Measurements from ENCODE around the gene KLHL3. TPM values are rescaled to one million over a fixed set of nuclear protein-coding genes. Genes with fewer than 3 reads are reported as not detected.
A peak's percentile ranks its signal among the peaks of the same experiment; 100 is the strongest.

KLHL3 gene
- polyA plus RNA-seq, 1 of the 3 experiments (the other 2 are of a cell fraction) = 3.8 TPM

DNA sequence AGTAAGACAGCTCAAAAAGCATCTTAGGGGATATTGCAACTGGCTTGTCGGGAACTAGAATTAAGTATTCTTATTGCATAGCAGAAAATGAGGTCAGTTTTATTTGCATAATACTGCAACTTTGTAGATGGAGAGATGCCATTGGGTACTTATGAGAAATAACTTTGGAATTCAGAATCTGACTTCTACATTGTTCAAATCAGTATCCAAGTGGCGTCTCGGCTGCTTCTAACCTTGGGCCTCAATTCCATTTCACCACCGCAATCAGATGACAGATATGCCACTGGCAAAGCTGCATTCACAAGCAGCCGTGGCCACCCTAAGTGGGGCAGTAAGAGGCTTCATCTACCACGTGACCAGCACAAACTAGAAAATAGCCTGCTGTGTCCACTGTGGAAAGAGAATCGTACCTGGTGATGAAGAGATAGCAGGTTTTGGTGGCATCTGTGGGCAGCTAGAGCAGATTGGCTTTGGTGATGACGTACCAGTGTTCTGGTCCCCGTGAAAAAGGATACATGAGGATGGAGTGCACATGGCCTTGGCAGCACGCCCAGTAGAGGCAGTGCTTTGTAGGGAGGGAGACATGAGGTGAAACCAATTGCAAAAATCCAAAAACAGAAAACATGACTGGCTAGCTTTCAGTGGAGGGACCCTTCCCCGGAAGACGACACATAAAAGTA is 116.6 kb downstream of the KLHL3 start (continued):
- TF ChIP-seq FOSL2 (IDR thresholded peaks at IDR 0.05; ENCODE audit: borderline replicate concordance, low read depth) (no peak), MEF2A (IDR thresholded peaks at IDR 0.05; ENCODE audit: borderline replicate concordance, low read depth) (no peak), EP300 (IDR thresholded peaks at IDR 0.05; ENCODE audit: borderline replicate concordance in 1 of 2, low read depth in 1 of 2, low read length in 1 of 2) (peak in 1 of 2 experiments; percentile 81; a peak in 2 of 4 replicates), RFX5 (IDR thresholded peaks at IDR 0.05; ENCODE audit: low read length) (no peak)
- TF ChIP-seq, protein P1, sequence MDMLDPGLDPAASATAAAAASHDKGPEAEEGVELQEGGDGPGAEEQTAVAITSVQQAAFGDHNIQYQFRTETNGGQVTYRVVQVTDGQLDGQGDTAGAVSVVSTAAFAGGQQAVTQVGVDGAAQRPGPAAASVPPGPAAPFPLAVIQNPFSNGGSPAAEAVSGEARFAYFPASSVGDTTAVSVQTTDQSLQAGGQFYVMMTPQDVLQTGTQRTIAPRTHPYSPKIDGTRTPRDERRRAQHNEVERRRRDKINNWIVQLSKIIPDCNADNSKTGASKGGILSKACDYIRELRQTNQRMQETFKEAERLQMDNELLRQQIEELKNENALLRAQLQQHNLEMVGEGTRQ (IDR thresholded peaks at IDR 0.05; ENCODE audit: borderline replicate concordance, low read depth, low read length) = peak; percentile 33
- TF ChIP-seq, protein P2, sequence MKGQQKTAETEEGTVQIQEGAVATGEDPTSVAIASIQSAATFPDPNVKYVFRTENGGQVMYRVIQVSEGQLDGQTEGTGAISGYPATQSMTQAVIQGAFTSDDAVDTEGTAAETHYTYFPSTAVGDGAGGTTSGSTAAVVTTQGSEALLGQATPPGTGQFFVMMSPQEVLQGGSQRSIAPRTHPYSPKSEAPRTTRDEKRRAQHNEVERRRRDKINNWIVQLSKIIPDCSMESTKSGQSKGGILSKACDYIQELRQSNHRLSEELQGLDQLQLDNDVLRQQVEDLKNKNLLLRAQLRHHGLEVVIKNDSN (IDR thresholded peaks at IDR 0.05; ENCODE audit: borderline replicate concordance, low read depth) = peak; percentile 83
- TF ChIP-seq, protein P3, sequence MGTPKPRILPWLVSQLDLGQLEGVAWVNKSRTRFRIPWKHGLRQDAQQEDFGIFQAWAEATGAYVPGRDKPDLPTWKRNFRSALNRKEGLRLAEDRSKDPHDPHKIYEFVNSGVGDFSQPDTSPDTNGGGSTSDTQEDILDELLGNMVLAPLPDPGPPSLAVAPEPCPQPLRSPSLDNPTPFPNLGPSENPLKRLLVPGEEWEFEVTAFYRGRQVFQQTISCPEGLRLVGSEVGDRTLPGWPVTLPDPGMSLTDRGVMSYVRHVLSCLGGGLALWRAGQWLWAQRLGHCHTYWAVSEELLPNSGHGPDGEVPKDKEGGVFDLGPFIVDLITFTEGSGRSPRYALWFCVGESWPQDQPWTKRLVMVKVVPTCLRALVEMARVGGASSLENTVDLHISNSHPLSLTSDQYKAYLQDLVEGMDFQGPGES (IDR thresholded peaks at IDR 0.05; ENCODE audit: low read depth, low read length) = no peak; the same call in 1 of the 2 replicates

DNA sequence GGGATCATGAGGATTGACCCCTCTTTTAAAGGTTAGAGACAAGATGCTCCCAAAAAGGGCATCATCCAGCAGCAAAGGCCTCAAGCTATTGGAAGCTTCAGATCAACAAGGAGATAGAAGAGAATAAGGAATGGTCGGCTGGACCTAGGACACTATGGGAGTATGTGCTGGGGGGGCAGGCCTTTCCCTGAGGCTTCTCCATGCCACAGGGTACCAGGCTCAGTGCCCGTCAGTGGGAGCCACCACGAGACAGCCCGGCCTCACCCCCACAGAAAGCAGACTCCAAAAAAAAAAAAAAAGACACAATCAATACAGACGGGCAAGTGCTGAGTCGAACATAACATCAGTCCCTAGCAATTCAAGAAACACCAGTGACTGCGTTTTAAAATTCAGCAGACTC is 117.4 kb downstream of the KLHL3 start:
- ChIA-PET POLR2A (interaction anchor here (1.4 kb wide), 1 partner anchor 51 kb away, joined by 3 read pairs; no protein-coding TSS in a partner anchor), CTCF (interaction anchor here (1.1 to 5.2 kb wide), 8 partner anchors 11 to 133 kb away, joined by 3 to 61 read pairs (median 9); no protein-coding TSS in a partner anchor)
- Histone ChIP-seq H3K9me3 (no peaks in the 10 kb centered on the region), H3K27ac (ENCODE audit: low read depth in 2 of 2, low read length in 1 of 2) (peak overlapping the region in 1 of 2 experiments; percentile 83; a peak in 3 of 4 replicates), H3K9me2 (no peaks in the 10 kb centered on the region), H3F3A (replicated peaks; ENCODE audit: insufficient read depth) (peaks cover 16% of the 10 kb centered on the region), H3K4me1 (ENCODE audit: control insufficient read depth in 1 of 2, insufficient read depth in 2 of 2, low read depth in 1 of 2, low read length in 1 of 2) (peaks cover 16 to 29% of the 10 kb centered on the region in 2 experiments; a peak in 3 of 4 replicates), H3K36me3 (replicated peaks in 1 of 2; ENCODE audit: control insufficient read depth in 1 of 2, insufficient read depth in 2 of 2, low read length in 1 of 2) (no peaks in the 10 kb centered on the region), H3K9ac (no peak overlapping the region), H3K4me2 (peak overlapping the region; percentile 24; the same call in 1 of the 2 replicates), H3K79me2 (ENCODE audit: insufficient read depth) (no peaks in the 10 kb centered on the region), H3K27me3 (ENCODE audit: insufficient read depth) (no peaks in the 10 kb centered on the region), H3K4me3 (ENCODE audit: low read depth in 2 of 2, low read length in 1 of 2) (no peak overlapping the region), H2AFZ (ENCODE audit: low read depth) (no peak overlapping the region), H4K20me1 (ENCODE audit: insufficient read depth) (no peaks in the 10 kb centered on the region)
- TF ChIP-seq RXRA (IDR thresholded peaks at IDR 0.05; ENCODE audit: borderline replicate concordance, low read depth) (no peak), TEAD4 (IDR thresholded peaks at IDR 0.05; ENCODE audit: borderline replicate concordance, insufficient read depth) (no peak), GATA2 (CRISPR knock-in tag; IDR thresholded peaks at IDR 0.05) (no peak), TAF1 (IDR thresholded peaks at IDR 0.05; ENCODE audit: borderline replicate concordance, low read depth, low read length) (no peak)
- TF ChIP-seq, protein P2 (IDR thresholded peaks at IDR 0.05; ENCODE audit: borderline replicate concordance, low read depth) = no peak
- 80% methylated on average over 7 of the region's 7 CpGs for WGBS (ENCODE audit: low lambda C conversion rate)
- DNase-seq = no peak
